Measurements from ENCODE around the gene UNC13C. TPM values are rescaled to one million over a fixed set of nuclear protein-coding genes. Genes with fewer than 3 reads are reported as not detected.

UNC13C gene
- total RNA-seq, 1 experiment from 2014 or later = not detected

GRCh38 chr15:54577476-54578250 is 599.4 kb downstream of the UNC13C start:
- H3K4me1 ChIP-seq (ENCODE audit: control insufficient read depth in 1 of 2, insufficient read depth in 2 of 2, low read length in 2 of 2) = no peaks in the 10 kb centered on the region
- ATAC-seq (no peak), DNase-seq (ENCODE audit: low read depth, low spot score) (no peak)
- ChIA-PET CTCF (no interaction called here), RAD21 (ENCODE audit: low non-redundant PET in 1 of 2, low total read pairs in 2 of 2, uncharacterized antibody in 2 of 2, unreplicated experiment in 2 of 2) (no interaction called here), POLR2A (no interaction called here)
- peaks cover 13 to 30% of the 10 kb centered on the region in 2 experiments; a peak in 2 of 4 replicates for H3K9me3 ChIP-seq (ENCODE audit: control insufficient read depth in 1 of 2, insufficient read depth in 1 of 2, low read depth in 1 of 2, low read length in 2 of 2)
- H3K4me3 ChIP-seq (replicated peaks in 1 of 2; ENCODE audit: low read depth in 1 of 2, low read length in 2 of 2) = no peak overlapping the region
- H3K9ac ChIP-seq (ENCODE audit: low read length) = no peak overlapping the region
- no peaks in the 10 kb centered on the region for H3K27me3 ChIP-seq (ENCODE audit: insufficient read depth, low read length)
- no peaks in the 10 kb centered on the region for H3K36me3 ChIP-seq (ENCODE audit: control insufficient read depth in 1 of 2, insufficient read depth in 2 of 2, low read length in 2 of 2)
- H3K27ac ChIP-seq (ENCODE audit: low read depth, low read length) = no peak overlapping the region
- H3K9me2 ChIP-seq (ENCODE audit: insufficient read depth) = no peaks in the 10 kb centered on the region
- no peaks in the 10 kb centered on the region for H4K20me1 ChIP-seq (ENCODE audit: insufficient read depth)
- no peak overlapping the region for H2AFZ ChIP-seq (ENCODE audit: low read depth, low read length, poor library complexity, severe bottlenecking)
- TF ChIP-seq EZH2phosphoT487 (IDR thresholded peaks at IDR 0.05; ENCODE audit: borderline replicate concordance) (no peak), CBX3 (IDR thresholded peaks at IDR 0.05; ENCODE audit: low read depth) (no peak)
- H3K79me2 ChIP-seq (ENCODE audit: insufficient read depth, low read length) = no peaks in the 10 kb centered on the region
- intact Hi-C loops (cut with micrococcal nuclease) = no loop called here
- H3K4me2 ChIP-seq (ENCODE audit: low read length) = no peak overlapping the region
- no TSS peak for BruUV-seq (replicated peaks)

- DNase-seq (ENCODE audit: low read depth, low spot score) (no peak), ATAC-seq (no peak)
- intact Hi-C loops (cut with micrococcal nuclease) = no loop called here
- no peaks in the 10 kb centered on the region for H3K4me1 ChIP-seq (ENCODE audit: control insufficient read depth in 1 of 2, insufficient read depth in 2 of 2, low read length in 2 of 2)
- ChIA-PET CTCF (no interaction called here), POLR2A (no interaction called here), RAD21 (ENCODE audit: low non-redundant PET in 1 of 2, low total read pairs in 2 of 2, uncharacterized antibody in 2 of 2, unreplicated experiment in 2 of 2) (no interaction called here)
- no peak overlapping the region for H3K9ac ChIP-seq (ENCODE audit: low read length)
- no peaks in the 10 kb centered on the region for H3K27me3 ChIP-seq (ENCODE audit: insufficient read depth, low read length)
- peaks cover 16 to 27% of the 10 kb centered on the region in 2 experiments; a peak in 2 of 4 replicates for H3K9me3 ChIP-seq (ENCODE audit: control insufficient read depth in 1 of 2, insufficient read depth in 1 of 2, low read depth in 1 of 2, low read length in 2 of 2)
- H3K27ac ChIP-seq (ENCODE audit: low read depth, low read length) = no peak overlapping the region
- no peak for TF ChIP-seq EGR1 (IDR thresholded peaks at IDR 0.05; ENCODE audit: low read depth)
- TF ChIP-seq ATF3 (IDR thresholded peaks at IDR 0.05) = no peak
- no peak for TF ChIP-seq ZBTB33 (IDR thresholded peaks at IDR 0.05; ENCODE audit: extremely low read depth, insufficient replicate concordance, low read length)
- no peak for TF ChIP-seq ZNF274 (IDR thresholded peaks at IDR 0.05; ENCODE audit: low read depth, low read length)
- no peak for TF ChIP-seq SIN3A (IDR thresholded peaks at IDR 0.05; ENCODE audit: low read depth)
- TF ChIP-seq JUND (IDR thresholded peaks at IDR 0.05) = no peak
- no peak for TF ChIP-seq CTCF (IDR thresholded peaks at IDR 0.05 in 2 of 3, conservative IDR thresholded peaks at IDR 0.05 in 1 of 3; ENCODE audit: borderline replicate concordance in 1 of 3, insufficient read depth in 1 of 3, low read depth in 2 of 3, low read length in 2 of 3)
- no peak for TF ChIP-seq CBX3 (IDR thresholded peaks at IDR 0.05; ENCODE audit: low read depth)
- no peak for TF ChIP-seq MAX (IDR thresholded peaks at IDR 0.05)
- no peaks in the 10 kb centered on the region for H3K36me3 ChIP-seq (ENCODE audit: control insufficient read depth in 1 of 2, insufficient read depth in 2 of 2, low read length in 2 of 2)
- no peaks in the 10 kb centered on the region for H3K9me2 ChIP-seq (ENCODE audit: insufficient read depth)
- H3K4me3 ChIP-seq (replicated peaks in 1 of 2; ENCODE audit: low read depth in 1 of 2, low read length in 2 of 2) = no peak overlapping the region
- no peaks in the 10 kb centered on the region for H4K20me1 ChIP-seq (ENCODE audit: insufficient read depth)
- H3K79me2 ChIP-seq (ENCODE audit: insufficient read depth, low read length) = no peaks in the 10 kb centered on the region
- H2AFZ ChIP-seq (ENCODE audit: low read depth, low read length, poor library complexity, severe bottlenecking) = no peak overlapping the region
- no TSS peak for BruUV-seq (replicated peaks)
- no peak overlapping the region for H3K4me2 ChIP-seq (ENCODE audit: low read length)
These were observed 601.6 kb downstream of the UNC13C start for GRCh38 chr15:54579855-54580254.

Data from HCT116 (cell line).